GM12872 (cell line): ENCODE results near the gene LYPD6B.

Experiments used
- TF ChIP-seq, protein P1 (sequence below): IDR thresholded peaks from 3 replicates; pipeline ENCODE4 v1.5.1; 2011; ENCODE audit warnings: low read depth, mild to moderate bottlenecking, low read length, moderate library complexity; ENCODE audit not compliant: insufficient read depth

Gene LYPD6B

DNA sequence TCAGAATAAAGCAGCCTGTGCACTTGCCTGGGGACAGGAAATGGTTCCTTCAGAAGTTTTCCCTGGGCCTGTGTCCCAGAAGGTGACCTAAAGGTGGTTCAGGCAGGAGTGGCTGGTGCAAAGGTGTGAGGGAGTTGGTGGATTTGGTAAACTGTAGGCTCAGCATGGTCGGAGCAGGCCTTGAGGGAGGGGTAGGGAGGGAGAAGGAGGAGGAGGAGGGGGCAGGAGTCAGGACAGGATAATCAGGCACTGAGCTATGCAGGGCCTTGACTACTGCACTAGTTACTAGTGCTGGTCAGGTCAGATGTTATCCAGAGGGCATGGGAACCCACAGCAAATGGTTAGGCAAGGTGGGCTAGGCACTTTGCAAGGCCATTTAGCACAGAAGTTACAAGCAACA, 21.3 kb downstream of the LYPD6B start:
- TF ChIP-seq, protein P1, sequence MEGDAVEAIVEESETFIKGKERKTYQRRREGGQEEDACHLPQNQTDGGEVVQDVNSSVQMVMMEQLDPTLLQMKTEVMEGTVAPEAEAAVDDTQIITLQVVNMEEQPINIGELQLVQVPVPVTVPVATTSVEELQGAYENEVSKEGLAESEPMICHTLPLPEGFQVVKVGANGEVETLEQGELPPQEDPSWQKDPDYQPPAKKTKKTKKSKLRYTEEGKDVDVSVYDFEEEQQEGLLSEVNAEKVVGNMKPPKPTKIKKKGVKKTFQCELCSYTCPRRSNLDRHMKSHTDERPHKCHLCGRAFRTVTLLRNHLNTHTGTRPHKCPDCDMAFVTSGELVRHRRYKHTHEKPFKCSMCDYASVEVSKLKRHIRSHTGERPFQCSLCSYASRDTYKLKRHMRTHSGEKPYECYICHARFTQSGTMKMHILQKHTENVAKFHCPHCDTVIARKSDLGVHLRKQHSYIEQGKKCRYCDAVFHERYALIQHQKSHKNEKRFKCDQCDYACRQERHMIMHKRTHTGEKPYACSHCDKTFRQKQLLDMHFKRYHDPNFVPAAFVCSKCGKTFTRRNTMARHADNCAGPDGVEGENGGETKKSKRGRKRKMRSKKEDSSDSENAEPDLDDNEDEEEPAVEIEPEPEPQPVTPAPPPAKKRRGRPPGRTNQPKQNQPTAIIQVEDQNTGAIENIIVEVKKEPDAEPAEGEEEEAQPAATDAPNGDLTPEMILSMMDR, result no peak

DNA sequence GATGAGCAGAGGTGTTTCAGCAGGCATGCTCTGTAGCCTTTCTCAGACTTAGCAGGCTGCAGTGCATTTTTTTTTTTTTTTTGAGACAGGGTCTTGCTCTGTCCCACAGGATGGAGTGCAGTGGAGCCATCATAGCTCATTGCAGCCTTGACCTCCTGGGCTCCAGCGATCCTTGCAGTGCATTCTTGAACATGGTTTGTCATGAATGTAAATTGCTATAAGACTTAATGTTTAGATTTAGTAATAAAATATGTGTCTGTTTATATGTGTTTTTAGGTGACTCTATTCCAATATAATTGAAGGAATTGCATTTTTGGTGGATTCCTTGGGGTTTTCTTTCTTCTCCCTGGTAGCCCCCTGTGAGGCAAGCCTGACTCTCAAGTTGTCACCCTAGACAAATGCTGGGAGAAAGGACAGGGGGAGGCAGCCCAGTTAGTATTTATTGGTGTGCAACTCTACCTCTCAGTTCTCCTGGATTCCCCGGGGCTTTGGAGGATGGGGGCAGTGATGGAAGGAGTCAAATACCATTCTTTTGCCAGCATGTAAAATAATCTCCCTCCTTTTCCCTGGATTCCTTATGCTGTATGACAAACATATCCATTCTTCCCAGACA, 22.7 kb downstream of the LYPD6B start:
- TF ChIP-seq, protein P1, result no peak

DNA sequence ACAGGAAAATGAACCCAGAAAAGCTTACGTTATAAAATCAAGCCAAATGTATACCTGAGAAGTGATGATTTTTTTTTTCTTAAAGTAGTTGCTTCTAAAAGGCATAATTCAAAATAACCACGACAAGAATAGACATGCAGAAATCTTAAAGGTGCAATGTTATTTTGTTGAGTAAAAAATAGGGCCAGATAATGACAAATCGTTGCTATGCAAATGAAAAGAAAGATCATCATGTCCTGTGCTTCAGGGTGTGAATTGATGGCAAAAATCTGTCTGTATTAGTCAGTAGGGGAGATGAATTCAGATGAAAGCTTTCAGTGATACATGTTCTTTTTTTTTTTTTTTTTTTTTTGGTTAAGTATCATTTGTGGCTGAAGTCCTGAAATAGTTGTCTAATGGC, 24.0 kb downstream of the LYPD6B start:
- TF ChIP-seq, protein P1, result no peak

DNA sequence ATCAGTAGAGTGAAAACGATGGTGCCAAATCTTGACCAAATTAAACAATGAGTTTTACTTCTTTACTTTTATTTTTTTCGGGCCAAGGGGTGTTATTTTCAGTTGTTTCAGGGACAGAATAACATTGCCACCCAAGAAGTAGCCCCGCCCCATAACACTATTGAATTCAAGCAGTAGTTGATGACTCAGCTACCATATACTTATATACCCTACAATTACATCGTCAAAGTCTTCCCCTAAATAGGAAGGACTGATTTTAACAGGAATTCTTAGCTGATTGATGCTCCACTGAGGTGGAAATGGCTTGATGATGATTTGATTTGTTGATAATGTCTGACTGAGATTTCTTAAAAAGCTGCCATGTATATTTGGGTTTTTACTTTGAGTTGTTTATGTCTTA, 24.7 kb downstream of the LYPD6B start:
- TF ChIP-seq, protein P1, result no peak

DNA sequence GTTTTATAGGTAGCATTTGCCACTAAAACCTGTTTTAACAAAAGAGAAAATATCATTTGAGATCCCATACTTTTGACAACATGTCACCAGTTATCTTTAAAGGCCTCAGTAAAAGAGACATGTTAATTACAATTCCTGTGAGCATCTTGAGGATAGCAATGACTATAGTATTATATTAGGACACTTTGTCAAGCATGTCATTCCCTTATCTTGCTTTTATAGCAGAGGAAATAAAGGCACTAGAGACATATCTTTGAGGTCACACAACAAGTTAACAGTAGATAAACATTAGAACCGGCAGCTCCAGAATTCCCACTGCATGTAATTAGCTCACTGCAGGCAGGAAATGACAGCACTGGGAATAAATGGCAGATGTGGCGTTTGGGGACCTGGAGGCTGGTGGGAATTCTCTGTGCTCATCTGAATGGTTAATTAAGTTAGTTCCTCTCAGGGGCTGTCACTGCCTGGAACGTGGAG, 25.9 kb downstream of the LYPD6B start:
- TF ChIP-seq, protein P1, result no peak

DNA sequence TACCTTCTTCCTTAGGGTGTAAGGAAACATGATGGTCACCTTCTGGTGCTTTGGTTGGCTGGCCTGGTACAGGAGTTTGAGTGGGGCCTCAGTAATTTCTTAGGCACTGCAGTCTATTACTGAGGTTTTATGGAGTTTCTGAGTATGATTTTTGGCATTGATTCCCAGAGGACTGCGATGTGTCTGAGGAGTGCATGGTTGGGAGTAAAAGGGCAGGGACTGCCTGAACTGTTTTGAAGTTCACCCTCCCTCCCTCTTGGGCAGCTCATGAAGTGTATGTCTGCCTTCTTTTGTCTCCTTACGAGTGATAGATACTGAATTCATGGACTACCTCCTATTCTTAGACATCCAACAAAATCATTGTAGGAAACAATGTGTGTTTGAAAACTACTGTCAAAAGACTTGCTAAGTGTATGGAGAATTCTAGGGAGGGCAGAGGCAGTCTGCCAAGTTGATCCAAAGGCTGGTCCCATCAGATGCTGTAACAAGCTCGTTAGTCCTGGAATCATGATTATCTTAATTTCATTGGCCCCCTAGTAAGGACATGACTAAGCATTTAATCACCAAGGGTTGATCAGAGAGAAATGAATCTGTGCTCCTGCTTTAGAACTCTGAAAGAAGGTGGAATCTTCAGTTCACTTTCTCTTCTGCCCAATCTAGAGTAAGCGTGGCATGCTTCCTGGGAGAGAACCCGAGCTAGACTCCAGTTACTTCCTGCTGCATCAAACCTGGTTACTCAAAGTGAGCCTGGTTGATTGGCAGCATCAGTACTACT, 26.5 kb downstream of the LYPD6B start:
- TF ChIP-seq, protein P1, result no peak

DNA sequence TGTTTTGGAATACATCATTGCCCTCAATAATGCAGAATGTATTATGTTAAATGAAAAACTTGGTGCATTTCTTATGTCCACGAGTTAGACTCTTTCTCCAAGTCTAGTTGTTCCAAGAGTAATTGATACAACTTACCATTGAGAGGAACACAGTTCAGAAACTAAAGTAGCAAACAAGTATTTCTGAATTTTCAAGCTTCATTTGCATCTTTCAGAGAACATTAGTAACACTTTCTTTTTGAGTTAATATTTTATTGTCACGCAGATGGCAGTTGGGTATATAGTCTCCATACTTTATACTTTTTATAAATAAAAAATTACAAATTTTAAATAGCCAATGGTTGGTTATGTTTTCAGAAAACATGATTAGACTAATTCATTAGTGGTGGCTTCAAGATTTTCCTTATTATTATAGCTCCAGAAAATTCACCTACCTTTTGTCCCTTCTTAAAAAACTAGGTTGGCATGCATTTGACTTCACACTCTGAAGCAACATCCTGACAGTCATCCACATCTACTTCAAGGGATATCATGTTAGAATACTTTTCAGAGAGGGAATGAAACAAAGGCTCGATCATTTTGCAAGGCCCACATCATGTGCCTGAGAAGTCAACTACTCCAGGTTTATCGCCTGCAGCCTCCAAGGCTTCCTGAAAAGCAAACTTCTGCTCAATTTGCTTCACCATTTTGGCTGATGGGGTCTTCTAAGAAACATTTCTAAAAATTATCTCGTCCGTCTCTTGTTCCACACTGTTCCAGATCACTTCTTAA, 29.9 kb downstream of the LYPD6B start:
- TF ChIP-seq, protein P1, result no peak
